Spinal cord (tissue), 10 donors: Measurements from ENCODE around the gene EXD2. TPM values are rescaled to one million over a fixed set of nuclear protein-coding genes. Genes with fewer than 3 reads are reported as not detected.

Source experiments
- DNase-seq, 6 donors: peaks; one replicate each; pipeline versions ENCODE4 v3.0.0 to v3.0.0-alpha.2; 2013 to 2015; ENCODE audit warnings: low spot score in 6 of 6, low read depth in 4 of 6
- H3K27ac ChIP-seq: one replicate; pipeline ENCODE4 v1.5.1; 2013; ENCODE audit warnings: low read depth, low read length, control low read depth
- H3K27me3 ChIP-seq: one replicate; pipeline ENCODE4 v1.6.1; 2013; ENCODE audit warnings: low read length; ENCODE audit not compliant: control insufficient read depth, insufficient read depth
- H3K36me3 ChIP-seq: one replicate; pipeline ENCODE4 v1.6.1; 2013; ENCODE audit warnings: low read length; ENCODE audit not compliant: control insufficient read depth, insufficient read depth
- H3K4me1 ChIP-seq: one replicate; pipeline ENCODE4 v1.6.1; 2013; ENCODE audit warnings: low read length; ENCODE audit not compliant: control insufficient read depth, insufficient read depth
- H3K4me3 ChIP-seq: one replicate; pipeline ENCODE4 v1.5.1; 2013; ENCODE audit warnings: low read depth, low read length, control low read depth
- H3K9me3 ChIP-seq: one replicate; pipeline ENCODE4 v1.6.1; 2013; ENCODE audit warnings: low read length; ENCODE audit not compliant: control insufficient read depth, insufficient read depth
- WGBS: methylation state at CpG from one replicate; pipeline ENCODE4 v1.1.5; 2013; ENCODE audit warnings: missing lambda C conversion rate; ENCODE audit not compliant: insufficient coverage; 5-methylcytosine and 5-hydroxymethylcytosine counted together
- polyA plus RNA-seq, 2 donors: library from polyadenylated mRNA; unstranded; fragments of 120-200 nt; gene quantifications; one replicate each; pipeline ENCODE4 v1.2.1, GENCODE V29; 2013; ENCODE audit not compliant: insufficient read length in 2 of 2
- total RNA-seq, 2 donors: library from RNA; depleted of rRNA in 1 of 2; stranded (reverse); fragments of 120-200 nt in 1 of 2; fragments of >200 nt in 1 of 2; gene quantifications; one replicate each; pipeline versions ENCODE4 v1.2.3 to v1.2.4, GENCODE V29; 2013 to 2014
- donor health status: healthy.

Gene EXD2
- total and polyA plus RNA-seq, 4 donors: 32.2 to 44.5 (median 38.3) TPM

GRCh38 chr14:69224946-69225345 is 33.6 kb downstream of the EXD2 start:
- Histone ChIP-seq H3K27ac (no peak overlapping the region), H3K4me1 (no peaks in the 10 kb centered on the region), H3K36me3 (peaks cover 12% of the 10 kb centered on the region), H3K4me3 (no peak overlapping the region), H3K27me3 (no peaks in the 10 kb centered on the region), H3K9me3 (no peaks in the 10 kb centered on the region)
- DNase-seq: no peak
- WGBS: 99% methylated on average over 4 of the region's 4 CpGs

- Histone ChIP-seq H3K27ac (no peak overlapping the region), H3K36me3 (peaks cover 17% of the 10 kb centered on the region), H3K27me3 (no peaks in the 10 kb centered on the region), H3K4me1 (no peaks in the 10 kb centered on the region), H3K4me3 (no peak overlapping the region), H3K9me3 (no peaks in the 10 kb centered on the region)
- DNase-seq: peak in 1 of 6 donors; percentile 6
- WGBS: 59% methylated on average over 7 of the region's 9 CpGs
Observed at GRCh38 chr14:69226178-69226577, 34.9 kb downstream of the EXD2 start.

- peak in 1 of 6 donors; percentile 7 for DNase-seq
- Histone ChIP-seq H3K36me3 (peaks cover 15% of the 10 kb centered on the region), H3K4me1 (no peaks in the 10 kb centered on the region), H3K27ac (no peak overlapping the region), H3K4me3 (no peak overlapping the region), H3K27me3 (no peaks in the 10 kb centered on the region), H3K9me3 (no peaks in the 10 kb centered on the region)
- no CpG with 5 or more reads among the region's 2 CpGs for WGBS
Observed at GRCh38 chr14:69226736-69227135, 35.4 kb downstream of the EXD2 start.

GRCh38 chr14:69231486-69231885 is 40.2 kb downstream of the EXD2 start:
- Histone ChIP-seq H3K36me3 (peaks cover 23% of the 10 kb centered on the region), H3K4me1 (no peaks in the 10 kb centered on the region), H3K4me3 (no peak overlapping the region), H3K9me3 (no peaks in the 10 kb centered on the region), H3K27me3 (no peaks in the 10 kb centered on the region), H3K27ac (no peak overlapping the region)
- no peak for DNase-seq
- WGBS: 79% methylated on average over 2 of the region's 2 CpGs

- Histone ChIP-seq H3K27ac (no peak overlapping the region), H3K4me1 (no peaks in the 10 kb centered on the region), H3K4me3 (no peak overlapping the region), H3K9me3 (no peaks in the 10 kb centered on the region), H3K27me3 (no peaks in the 10 kb centered on the region), H3K36me3 (peaks cover 32% of the 10 kb centered on the region)
- 83% methylated on average over 1 of the region's 3 CpGs for WGBS
- DNase-seq: no peak
Observed at GRCh38 chr14:69232388-69232787, 41.1 kb downstream of the EXD2 start.

- H3K36me3 ChIP-seq: peaks cover 38% of the 10 kb centered on the region
- no peak overlapping the region for H3K4me3 ChIP-seq
- DNase-seq: no peak
- H3K27me3 ChIP-seq: no peaks in the 10 kb centered on the region
- H3K9me3 ChIP-seq: no peaks in the 10 kb centered on the region
- H3K27ac ChIP-seq: no peak overlapping the region
- H3K4me1 ChIP-seq: no peaks in the 10 kb centered on the region
Observed at GRCh38 chr14:69234106-69234505, 42.8 kb downstream of the EXD2 start.

- WGBS: no CpG with 5 or more reads among the region's 1 CpG
- Histone ChIP-seq H3K4me3 (no peak overlapping the region), H3K27ac (no peak overlapping the region), H3K27me3 (no peaks in the 10 kb centered on the region), H3K9me3 (no peaks in the 10 kb centered on the region), H3K36me3 (peaks cover 44% of the 10 kb centered on the region), H3K4me1 (no peaks in the 10 kb centered on the region)
- DNase-seq: no peak
Observed at GRCh38 chr14:69235708-69236107, 44.4 kb downstream of the EXD2 start.

GRCh38 chr14:69237142-69237541 is 45.8 kb downstream of the EXD2 start:
- Histone ChIP-seq H3K36me3 (peaks cover 44% of the 10 kb centered on the region), H3K27ac (no peak overlapping the region), H3K4me1 (no peaks in the 10 kb centered on the region), H3K4me3 (no peak overlapping the region), H3K9me3 (no peaks in the 10 kb centered on the region), H3K27me3 (no peaks in the 10 kb centered on the region)
- WGBS: 92% methylated on average over 1 of the region's 1 CpG
- no peak for DNase-seq

GRCh38 chr14:69237584-69237983 is 46.3 kb downstream of the EXD2 start:
- peaks cover 43% of the 10 kb centered on the region for H3K36me3 ChIP-seq
- no peak overlapping the region for H3K4me3 ChIP-seq

GRCh38 chr14:69238883-69239282 is 47.6 kb downstream of the EXD2 start:
- DNase-seq: no peak
- no peaks in the 10 kb centered on the region for H3K27me3 ChIP-seq
- H3K4me3 ChIP-seq: no peak overlapping the region
- no peak overlapping the region for H3K27ac ChIP-seq
- no peaks in the 10 kb centered on the region for H3K4me1 ChIP-seq
- no peaks in the 10 kb centered on the region for H3K9me3 ChIP-seq
- peaks cover 39% of the 10 kb centered on the region for H3K36me3 ChIP-seq
- no CpG with 5 or more reads among the region's 4 CpGs for WGBS

More at GRCh38 chr14:69237584-69237983, 46.3 kb downstream of the EXD2 start:
- Histone ChIP-seq H3K27ac (no peak overlapping the region), H3K4me1 (no peaks in the 10 kb centered on the region), H3K27me3 (no peaks in the 10 kb centered on the region), H3K9me3 (no peaks in the 10 kb centered on the region)
- 87% methylated on average over 12 of the region's 12 CpGs for WGBS
- no peak for DNase-seq
